Kidney (tissue), 14 donors: ENCODE data around the gene GPRASP2. TPM values are rescaled to one million over a fixed set of nuclear protein-coding genes. Genes with fewer than 3 reads are reported as not detected.

Experiments
- DNase-seq, 5 donors: peaks; one replicate each; pipeline ENCODE4 v3.0.0-alpha.2; 2013 to 2020
- FAIRE-seq: peaks from 2 replicates; lab custom pipeline; 2012; peaks lifted over from hg19 to GRCh38; lab: Jason Lieb, UNC
- H3K27ac ChIP-seq, 2 donors: one replicate each; pipeline ENCODE4 v1.7.0; 2013; ENCODE audit warnings: low read depth in 2 of 2, low read length in 2 of 2, inconsistent platforms in 1 of 2
- H3K27me3 ChIP-seq: one replicate; pipeline ENCODE4 v1.7.1; 2013; ENCODE audit warnings: low read length, inconsistent platforms; ENCODE audit not compliant: control insufficient read depth, insufficient read depth
- H3K36me3 ChIP-seq, 3 donors: one replicate each; pipeline versions ENCODE4 v1.7.0 to v1.7.1; 2013; ENCODE audit warnings: low read length in 3 of 3, control low read depth in 1 of 3, inconsistent platforms in 1 of 3; ENCODE audit not compliant: insufficient read depth in 3 of 3, control insufficient read depth in 2 of 3
- H3K4me1 ChIP-seq, 3 donors: one replicate each; pipeline versions ENCODE4 v1.7.0 to v1.7.1; 2013; ENCODE audit warnings: low read length in 3 of 3, inconsistent platforms in 1 of 3, low read depth in 1 of 3; ENCODE audit not compliant: control insufficient read depth in 2 of 3, insufficient read depth in 2 of 3
- H3K4me3 ChIP-seq, 3 donors: one replicate each; pipeline versions ENCODE4 v1.7.0 to v1.8.1; 2013; ENCODE audit warnings: low read length in 3 of 3, control low read depth in 1 of 3, inconsistent platforms in 1 of 3
- H3K9ac ChIP-seq, 3 donors: one replicate each; pipeline versions ENCODE4 v1.7.0 to v1.7.1; 2013; ENCODE audit warnings: low read length in 3 of 3, control low read depth in 1 of 3, inconsistent platforms in 1 of 3
- H3K9me3 ChIP-seq, 3 donors: one replicate each; pipeline versions ENCODE4 v1.7.0 to v1.7.1; 2013; ENCODE audit warnings: low read length in 3 of 3, control low read depth in 1 of 3, inconsistent platforms in 1 of 3; ENCODE audit not compliant: control insufficient read depth in 2 of 3, insufficient read depth in 1 of 3
- CTCF ChIP-seq: IDR thresholded peaks from 3 replicates; pipeline ENCODE4 v1.5.1; 2012; ENCODE audit warnings: mild to moderate bottlenecking, moderate library complexity, borderline replicate concordance; ENCODE audit not compliant: insufficient read depth; ENCODE audit errors: extremely low read depth
- intact Hi-C: fragments of 100-400 bp; cut with DNase I; formaldehyde crosslinking; loops from one replicate; pipeline ENCODE4 v1.11.1; 2022
- polyA plus RNA-seq: library from polyadenylated mRNA; stranded (reverse); fragments of 350-450 nt; fragmentation: Illumina TruSeq; extraction: RNeasy Lipid Tissue Mini Kit (QIAGEN cat#74804); gene quantifications from one replicate; pipeline ENCODE4 v1.2.3, GENCODE V29; 2014; ENCODE audit warnings: low read depth, low replicate concordance; ENCODE audit not compliant: insufficient read depth
- total RNA-seq: library from RNA; stranded (reverse); fragmentation: NEBNext Ultra II Directional; extraction: Animal tissue kit (Norgen Biotek cat#: 25700); gene quantifications from one replicate; pipeline ENCODE4 v1.2.1, GENCODE V29; 2021
- donor health status: control.
- donor health status: control.
- donor health status: control.
- donor health status: control.
- donor health status: control.
- donor health status: DM: yes; HTN: yes; CAD: no.
- donor health status: Normal renal cell carcinoma (clear cell type).

The GPRASP2 gene
- total and polyA plus RNA-seq, 2 donors from 2014 or later, result 11.4 to 12.4 TPM

DNA sequence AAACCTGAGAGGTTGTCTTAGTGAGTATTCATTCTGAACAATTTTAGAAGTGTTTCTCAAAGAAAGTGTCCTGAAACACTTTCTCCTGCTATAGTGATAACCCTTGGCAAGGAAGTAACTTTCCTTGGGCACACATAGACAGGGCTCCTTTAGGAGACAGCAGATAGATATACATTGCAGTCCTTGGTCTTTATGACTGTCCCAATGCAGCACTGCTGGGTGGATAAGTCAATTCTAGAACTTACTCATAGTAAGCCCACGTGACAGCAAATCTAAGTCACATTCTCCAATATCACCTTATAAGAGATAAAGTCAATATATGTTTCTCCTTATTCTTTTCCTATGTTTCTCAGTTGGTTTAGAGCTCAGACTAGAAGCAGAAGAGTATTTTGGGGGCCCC is 55.0 kb downstream of the GPRASP2 start:
- no peak for DNase-seq

More for the DNA sequence above, 55.0 kb downstream of the GPRASP2 start:
- intact Hi-C loops, result no loop called here
- no peak for TF ChIP-seq CTCF
- no peak for FAIRE-seq
- Histone ChIP-seq H3K27me3 (no peaks in the 10 kb centered on the region), H3K4me1 (no peaks in the 10 kb centered on the region), H3K27ac (no peak overlapping the region), H3K9me3 (no peaks in the 10 kb centered on the region), H3K9ac (no peak overlapping the region), H3K4me3 (no peak overlapping the region), H3K36me3 (no peaks in the 10 kb centered on the region)

Other genes starting within 250 kb of the GPRASP2 start
- not detected for gene TCP11X2, start 240.6 kb upstream of the GPRASP2 start, total RNA-seq
- gene TCP11X2, start 240.6 kb upstream of the GPRASP2 start, polyA plus RNA-seq, result not detected
- gene TMSB15A, start 195.7 kb upstream of the GPRASP2 start, total RNA-seq, result not detected
- gene TMSB15A, start 195.7 kb upstream of the GPRASP2 start, polyA plus RNA-seq, result 1.8 TPM
- gene ARMCX5, start 112.9 kb upstream of the GPRASP2 start, total RNA-seq, result 15.2 TPM
- gene ARMCX5, start 112.9 kb upstream of the GPRASP2 start, polyA plus RNA-seq, result 8.3 TPM
- gene GPRASP1, start 61.0 kb upstream of the GPRASP2 start, total RNA-seq, result 8.1 TPM
- 4.8 TPM for gene GPRASP1, start 61.0 kb upstream of the GPRASP2 start, polyA plus RNA-seq
- 4.5 TPM for gene GPRASP3, start 8.3 kb downstream of the GPRASP2 start, total RNA-seq
- gene GPRASP3, start 8.3 kb downstream of the GPRASP2 start, polyA plus RNA-seq, result 4.3 TPM
- 1.1 TPM for gene RAB40AL, start 224.8 kb downstream of the GPRASP2 start, total RNA-seq
- gene RAB40AL, start 224.8 kb downstream of the GPRASP2 start, polyA plus RNA-seq, result not detected